Measurements from ENCODE around the gene MECP2. TPM values are rescaled to one million over a fixed set of nuclear protein-coding genes. Genes with fewer than 3 reads are reported as not detected.

The MECP2 gene
- polyA plus RNA-seq, 1 donor (not counting 4 experiments of a cell fraction or from before 2014, with no cell fraction given) = 9.9 TPM

- peaks cover 5% of the 10 kb centered on the region for H3K9me3 ChIP-seq (ENCODE audit: control insufficient read depth, low read depth, low read length)
- no peaks in the 10 kb centered on the region for H3K36me3 ChIP-seq (ENCODE audit: control insufficient read depth in 2 of 2, extremely low read depth in 1 of 2, insufficient read depth in 2 of 2, low read length in 2 of 2)
- H3K27me3 ChIP-seq (ENCODE audit: control insufficient read depth, extremely low read depth, insufficient read depth, low read length) = no peaks in the 10 kb centered on the region
- no peak for TF ChIP-seq CTCF (optimal IDR thresholded peaks at IDR 0.05 in 1 of 3, IDR thresholded peaks at IDR 0.05 in 1 of 3, conservative IDR thresholded peaks at IDR 0.05 in 1 of 3; ENCODE audit: extremely low read depth in 1 of 3, insufficient read depth in 2 of 3, low read length in 3 of 3)
- TF ChIP-seq EZH2 (IDR thresholded peaks at IDR 0.05; ENCODE audit: low read length) = no peak
- dilution Hi-C loops (cut with MboI; ENCODE audit: extremely low pct_ligation_motif_present, low sequenced_read_pairs) = no loop called here
- no peak overlapping the region for H3K9ac ChIP-seq (ENCODE audit: control insufficient read depth, extremely low read depth, insufficient read depth, low read length)
- no peaks in the 10 kb centered on the region for H3K79me2 ChIP-seq (ENCODE audit: control insufficient read depth, insufficient read depth, low read length)
- H3K4me1 ChIP-seq (ENCODE audit: control insufficient read depth, extremely low read depth, insufficient read depth, low read length) = no peaks in the 10 kb centered on the region
- no peak for FAIRE-seq
- H4K20me1 ChIP-seq (ENCODE audit: control insufficient read depth, extremely low read depth, insufficient read depth, low read length) = no peaks in the 10 kb centered on the region
- no peak overlapping the region for H3K27ac ChIP-seq (ENCODE audit: control insufficient read depth, insufficient read depth, low read length)
- no peak overlapping the region for H3K4me3 ChIP-seq (ENCODE audit: control insufficient read depth in 2 of 3, extremely low read depth in 1 of 3, insufficient read depth in 2 of 3, low read depth in 1 of 3, low read length in 3 of 3)
- no peak overlapping the region for H3K4me2 ChIP-seq (ENCODE audit: control insufficient read depth, extremely low read depth, insufficient read depth, low read depth, low read length)
- DNase-seq (ENCODE audit: low read depth, low spot score) = no peak
- no peak overlapping the region for H2AFZ ChIP-seq (ENCODE audit: control insufficient read depth, low read length)
- H3K9me1 ChIP-seq (ENCODE audit: control insufficient read depth, extremely low read depth, insufficient read depth, low read length) = no peaks in the 10 kb centered on the region
These were observed 43.2 kb upstream of the MECP2 start for GRCh38 chrX:154140742-154141141.

GRCh38 chrX:154140206-154140605 lies 42.7 kb upstream of the MECP2 start:
- H2AFZ ChIP-seq (ENCODE audit: control insufficient read depth, low read length) = no peak overlapping the region
- no peak overlapping the region for H3K4me2 ChIP-seq (ENCODE audit: control insufficient read depth, extremely low read depth, insufficient read depth, low read depth, low read length)
- TF ChIP-seq CTCF (optimal IDR thresholded peaks at IDR 0.05 in 1 of 3, IDR thresholded peaks at IDR 0.05 in 1 of 3, conservative IDR thresholded peaks at IDR 0.05 in 1 of 3; ENCODE audit: extremely low read depth in 1 of 3, insufficient read depth in 2 of 3, low read length in 3 of 3) = no peak
- TF ChIP-seq EZH2 (IDR thresholded peaks at IDR 0.05; ENCODE audit: low read length) = no peak
- dilution Hi-C loops (cut with MboI; ENCODE audit: extremely low pct_ligation_motif_present, low sequenced_read_pairs) = no loop called here
- H3K9ac ChIP-seq (ENCODE audit: control insufficient read depth, extremely low read depth, insufficient read depth, low read length) = no peak overlapping the region
- no peaks in the 10 kb centered on the region for H3K36me3 ChIP-seq (ENCODE audit: control insufficient read depth in 2 of 2, extremely low read depth in 1 of 2, insufficient read depth in 2 of 2, low read length in 2 of 2)
- FAIRE-seq (no peak), DNase-seq (ENCODE audit: low read depth, low spot score) (no peak)
- no peak overlapping the region for H3K27ac ChIP-seq (ENCODE audit: control insufficient read depth, insufficient read depth, low read length)
- no peaks in the 10 kb centered on the region for H3K27me3 ChIP-seq (ENCODE audit: control insufficient read depth, extremely low read depth, insufficient read depth, low read length)
- H3K9me1 ChIP-seq (ENCODE audit: control insufficient read depth, extremely low read depth, insufficient read depth, low read length) = no peaks in the 10 kb centered on the region
- H3K4me1 ChIP-seq (ENCODE audit: control insufficient read depth, extremely low read depth, insufficient read depth, low read length) = no peaks in the 10 kb centered on the region
- H4K20me1 ChIP-seq (ENCODE audit: control insufficient read depth, extremely low read depth, insufficient read depth, low read length) = no peaks in the 10 kb centered on the region
- no peaks in the 10 kb centered on the region for H3K79me2 ChIP-seq (ENCODE audit: control insufficient read depth, insufficient read depth, low read length)
- H3K4me3 ChIP-seq (ENCODE audit: control insufficient read depth in 2 of 3, extremely low read depth in 1 of 3, insufficient read depth in 2 of 3, low read depth in 1 of 3, low read length in 3 of 3) = no peak overlapping the region
- peaks cover 5% of the 10 kb centered on the region for H3K9me3 ChIP-seq (ENCODE audit: control insufficient read depth, low read depth, low read length)

Data from keratinocyte (primary cell).